GM18519 (cell line): ENCODE measurements around the gene FALEC.
A peak's percentile ranks its signal among the peaks of the same experiment; 100 is the strongest.

Experiments used
- ATAC-seq: cut with Tn5 transposase; IDR thresholded peaks from one replicate; pipeline ENCODE4 v1.9.1; 2021; ENCODE audit warnings: mild to moderate bottlenecking, moderate library complexity; ENCODE audit not compliant: unreplicated experiment, low FRiP score

FALEC gene

DNA sequence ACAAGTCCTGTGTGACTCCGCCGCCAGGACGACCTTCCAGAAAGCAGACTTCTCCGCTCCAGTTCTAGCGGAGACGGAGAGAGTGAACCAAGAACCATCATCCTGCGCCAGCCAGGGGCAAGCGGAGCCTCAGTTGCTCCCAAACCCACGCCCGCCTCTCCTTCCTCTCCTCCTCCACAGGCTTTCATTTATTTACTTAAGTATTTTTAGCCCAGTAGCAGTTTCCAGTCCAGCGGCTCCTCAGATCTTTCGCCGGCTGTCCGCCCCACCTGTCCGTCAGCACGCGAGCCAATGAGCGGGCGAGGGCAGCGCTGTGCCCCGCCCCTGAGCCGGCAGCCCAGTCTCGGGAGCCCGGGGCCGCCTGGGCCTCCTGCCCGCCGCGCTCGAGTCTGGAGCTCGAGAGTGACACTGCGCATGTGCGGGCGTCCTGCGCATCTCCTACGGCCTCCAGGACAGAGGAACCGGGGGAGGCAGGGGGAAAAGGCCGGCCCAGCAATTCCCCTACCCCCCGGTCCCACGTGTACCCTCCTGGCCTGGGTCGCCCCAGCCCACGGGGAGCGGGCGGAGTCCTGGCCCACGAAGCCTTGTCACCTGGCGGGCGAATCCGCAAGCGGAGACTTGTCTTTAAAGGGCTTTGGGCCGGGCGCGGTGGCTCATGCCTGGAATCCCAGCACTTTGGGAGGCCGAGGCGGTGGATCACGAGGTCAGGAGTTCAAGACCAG lies at the start of gene FALEC:
Gene FALEC, plus strand, starts transcription at position 425 of the 722 bp plus-strand sequence.
- peak; percentile 82 for ATAC-seq

- no peak for ATAC-seq
Measured at GRCh38 chr1:150466964-150467363, 48.6 kb upstream of the FALEC start.

- no peak for ATAC-seq
Measured at GRCh38 chr1:150469291-150469690, 46.3 kb upstream of the FALEC start.

DNA sequence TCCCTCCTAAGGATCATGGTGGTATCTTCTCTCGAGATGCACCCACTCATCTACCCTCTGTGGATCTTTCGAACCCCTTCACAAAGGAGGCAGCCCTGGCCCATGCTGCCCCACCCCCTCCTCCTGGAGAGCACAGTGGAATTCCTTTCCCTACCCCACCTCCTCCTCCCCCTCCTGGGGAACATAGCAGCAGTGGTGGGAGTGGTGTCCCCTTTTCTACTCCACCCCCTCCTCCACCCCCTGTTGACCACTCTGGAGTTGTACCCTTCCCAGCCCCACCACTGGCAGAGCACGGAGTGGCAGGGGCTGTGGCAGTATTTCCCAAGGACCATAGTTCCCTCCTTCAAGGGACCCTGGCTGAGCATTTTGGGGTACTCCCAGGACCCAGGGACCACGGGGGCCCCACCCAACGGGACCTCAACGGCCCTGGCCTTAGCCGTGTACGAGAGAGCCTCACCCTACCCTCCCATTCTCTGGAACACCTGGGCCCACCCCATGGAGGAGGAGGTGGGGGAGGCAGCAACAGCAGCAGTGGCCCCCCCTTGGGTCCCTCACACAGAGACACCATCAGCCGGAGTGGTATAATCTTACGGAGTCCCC lies 42.9 kb upstream of the FALEC start:
- no peak for ATAC-seq

DNA sequence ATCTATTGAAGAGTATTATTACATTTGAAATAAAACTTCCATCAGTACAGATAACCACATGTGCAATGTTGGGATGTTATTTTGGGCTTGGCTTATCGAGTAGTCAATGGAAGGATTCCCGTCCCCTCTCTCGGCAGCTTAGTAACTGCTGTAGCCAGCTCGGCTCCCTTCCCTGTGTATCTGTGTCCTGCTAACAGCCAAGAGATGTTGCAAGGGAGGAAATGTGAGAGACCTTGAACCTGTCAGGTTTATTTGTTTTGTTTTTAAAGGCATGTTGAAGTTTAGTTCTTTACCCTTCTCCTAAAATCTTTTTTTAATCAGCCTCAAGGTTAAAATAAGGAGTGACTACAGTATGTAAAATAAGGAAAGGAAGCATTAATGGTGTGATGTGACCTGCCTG lies 41.9 kb upstream of the FALEC start:
- ATAC-seq, result no peak

- no peak for ATAC-seq
Measured at GRCh38 chr1:150474869-150475268, 40.7 kb upstream of the FALEC start.

GRCh38 chr1:150476754-150477153 lies 38.8 kb upstream of the FALEC start:
- ATAC-seq, result no peak

GRCh38 chr1:150477320-150477719 lies 38.2 kb upstream of the FALEC start:
- no peak for ATAC-seq

DNA sequence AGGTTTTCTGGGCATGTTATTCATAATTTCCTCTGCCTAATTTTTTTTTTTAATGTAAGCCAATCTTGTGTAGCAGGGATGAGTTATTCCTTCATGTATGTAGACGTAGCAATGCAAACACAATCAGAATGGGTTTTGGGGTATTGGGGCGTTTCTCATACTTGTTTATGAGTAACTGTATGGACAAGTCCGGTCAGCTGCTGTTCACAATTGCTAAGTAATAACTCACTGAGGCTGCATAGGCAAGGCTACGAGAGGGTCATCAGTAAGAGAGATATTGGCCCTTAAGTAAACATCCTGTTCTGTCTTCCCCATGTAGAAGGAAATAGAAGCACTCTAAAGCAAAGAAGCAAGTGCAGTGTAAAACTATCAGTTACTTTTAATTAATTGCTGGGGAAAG lies 37.8 kb upstream of the FALEC start:
- ATAC-seq, result no peak

- no peak for ATAC-seq
Measured at GRCh38 chr1:150479370-150479769, 36.2 kb upstream of the FALEC start.

GRCh38 chr1:150479927-150480352 lies 35.6 kb upstream of the FALEC start:
- ATAC-seq, result no peak

GRCh38 chr1:150484431-150484830 lies 31.1 kb upstream of the FALEC start:
- ATAC-seq, result no peak

GRCh38 chr1:150484861-150485260 lies 30.7 kb upstream of the FALEC start:
- ATAC-seq, result no peak

- ATAC-seq, result peak; percentile 95
Measured at GRCh38 chr1:150486966-150487762, 28.4 kb upstream of the FALEC start, which contains the start of gene TARS2. TARS2 (plus strand) TSS chr1:150487419; CDS start chr1:150487451, 32 bp downstream.

- ATAC-seq, result no peak
Measured at GRCh38 chr1:150487763-150488115, 27.8 kb upstream of the FALEC start.

GRCh38 chr1:150493175-150493574 lies 22.4 kb upstream of the FALEC start:
- ATAC-seq, result no peak

- ATAC-seq, result no peak
Measured at GRCh38 chr1:150498342-150498741, 17.2 kb upstream of the FALEC start.

- ATAC-seq, result no peak
Measured at GRCh38 chr1:150505431-150505830, 10.1 kb upstream of the FALEC start.

GRCh38 chr1:150507912-150508864 lies 7.4 kb upstream of the FALEC start, which contains the start of gene ECM1:
ECM1 (plus strand) TSS chr1:150508109; CDS start chr1:150508210, 101 bp downstream.
- no peak for ATAC-seq

- ATAC-seq, result no peak
Measured at GRCh38 chr1:150508982-150509381, 6.6 kb upstream of the FALEC start.
